ENCODE measurements around the gene MT2A. TPM values are rescaled to one million over a fixed set of nuclear protein-coding genes. Genes with fewer than 3 reads are reported as not detected.
A peak's percentile ranks its signal among the peaks of the same experiment; 100 is the strongest.

Gene MT2A
- total RNA-seq, 1 experiment from 2014 or later, result 683 TPM

DNA sequence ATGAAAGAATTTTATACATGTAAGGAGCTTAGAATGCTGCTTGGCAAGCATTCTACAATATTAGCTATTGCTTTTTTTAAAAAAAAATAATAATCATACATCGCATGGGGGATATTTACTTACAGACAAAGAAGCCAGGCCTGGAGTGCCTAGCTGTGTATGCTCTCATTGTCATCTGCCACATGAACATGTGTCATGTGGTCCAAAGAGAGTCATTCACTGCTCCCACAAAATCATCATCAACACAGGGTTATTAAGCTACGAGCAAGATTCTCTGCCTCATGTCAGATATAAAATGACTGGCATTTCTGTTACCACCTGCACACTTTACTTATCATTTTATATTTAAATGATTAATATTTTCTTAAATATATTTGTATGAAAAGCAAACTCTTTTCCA, 15.3 kb downstream of the MT2A start:
- ChIA-PET POLR2A (ENCODE audit: unreplicated experiment) (no interaction called here), CTCF (no interaction called here)
- intact Hi-C loops (cut with micrococcal nuclease), result no loop called here

DNA sequence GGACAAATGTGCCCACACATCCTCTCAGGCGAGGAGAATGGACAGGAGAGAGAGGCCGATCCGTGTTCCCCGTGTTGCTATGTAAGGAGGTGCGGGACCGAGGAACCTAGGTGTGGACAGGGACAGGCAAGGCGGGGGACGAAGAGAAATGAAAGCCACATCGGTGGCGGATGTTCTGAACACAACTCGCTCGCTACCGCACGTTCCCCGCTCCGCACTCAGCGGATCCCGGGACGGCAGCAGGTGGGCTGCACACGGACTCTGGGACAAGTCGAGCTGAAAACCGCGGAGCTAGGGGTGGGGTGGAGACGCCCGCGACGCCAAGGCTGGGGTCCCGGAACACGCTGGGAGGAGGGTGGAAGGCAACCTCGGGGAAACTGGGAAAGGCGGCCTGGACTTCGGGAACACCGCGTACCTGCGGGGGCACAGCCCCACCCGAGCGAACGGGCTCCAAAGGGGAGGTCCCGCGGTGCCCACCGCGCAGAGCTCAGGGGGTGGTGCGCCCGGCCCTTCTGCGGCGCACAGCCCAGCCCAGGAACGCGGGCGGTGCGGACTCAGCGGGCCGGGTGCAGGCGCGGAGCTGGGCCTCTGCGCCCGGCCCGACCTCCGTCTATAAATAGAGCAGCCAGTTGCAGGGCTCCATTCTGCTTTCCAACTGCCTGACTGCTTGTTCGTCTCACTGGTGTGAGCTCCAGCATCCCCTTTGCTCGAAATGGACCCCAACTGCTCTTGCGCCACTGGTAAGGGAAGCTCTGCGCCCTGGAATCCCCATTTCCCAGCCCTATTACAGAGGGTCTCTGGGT, 17.0 kb downstream of the MT2A start, which contains the start of gene MT1E:
Gene MT1E (plus strand): TSS at position 642 of the 803 bp plus-strand sequence. CDS start 71 bp downstream, at position 713.
- DNase-seq, result no peak
- ATAC-seq, result no peak
- no peaks in the 10 kb centered on the region for H3K27me3 ChIP-seq (ENCODE audit: low read length)
- intact Hi-C loops (cut with micrococcal nuclease), result no loop called here
- no TSS peak for BruUV-seq (replicated peaks)
- H3F3A ChIP-seq (ENCODE audit: low read length, unreplicated experiment), result no peaks in the 10 kb centered on the region
- 0 out of 2 replicates have a peak within 1 kb of the TSS, but pooled peaks have one; percentile 72 for H3K4me2 ChIP-seq (ENCODE audit: low read length)
- H3K4me3 ChIP-seq (ENCODE audit: low read length), result no peak within 1 kb of the TSS
- no peaks in the 10 kb centered on the region for H3K9me3 ChIP-seq (ENCODE audit: low read length)
- H3K36me3 ChIP-seq (ENCODE audit: low read depth, low read length), result no peaks in the 10 kb centered on the region
- ChIA-PET POLR2A (ENCODE audit: unreplicated experiment) (no interaction called here), CTCF (no interaction called here)
- H3K9ac ChIP-seq (ENCODE audit: low read length), result no peak within 1 kb of the TSS
- TF ChIP-seq, protein P1, sequence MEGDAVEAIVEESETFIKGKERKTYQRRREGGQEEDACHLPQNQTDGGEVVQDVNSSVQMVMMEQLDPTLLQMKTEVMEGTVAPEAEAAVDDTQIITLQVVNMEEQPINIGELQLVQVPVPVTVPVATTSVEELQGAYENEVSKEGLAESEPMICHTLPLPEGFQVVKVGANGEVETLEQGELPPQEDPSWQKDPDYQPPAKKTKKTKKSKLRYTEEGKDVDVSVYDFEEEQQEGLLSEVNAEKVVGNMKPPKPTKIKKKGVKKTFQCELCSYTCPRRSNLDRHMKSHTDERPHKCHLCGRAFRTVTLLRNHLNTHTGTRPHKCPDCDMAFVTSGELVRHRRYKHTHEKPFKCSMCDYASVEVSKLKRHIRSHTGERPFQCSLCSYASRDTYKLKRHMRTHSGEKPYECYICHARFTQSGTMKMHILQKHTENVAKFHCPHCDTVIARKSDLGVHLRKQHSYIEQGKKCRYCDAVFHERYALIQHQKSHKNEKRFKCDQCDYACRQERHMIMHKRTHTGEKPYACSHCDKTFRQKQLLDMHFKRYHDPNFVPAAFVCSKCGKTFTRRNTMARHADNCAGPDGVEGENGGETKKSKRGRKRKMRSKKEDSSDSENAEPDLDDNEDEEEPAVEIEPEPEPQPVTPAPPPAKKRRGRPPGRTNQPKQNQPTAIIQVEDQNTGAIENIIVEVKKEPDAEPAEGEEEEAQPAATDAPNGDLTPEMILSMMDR (conservative IDR thresholded peaks at IDR 0.05; ENCODE audit: low read depth, low read length), result no peak
- no peak for TF ChIP-seq EZH2phosphoT487 (IDR thresholded peaks at IDR 0.05; ENCODE audit: borderline replicate concordance, low read length)
- TF ChIP-seq EZH2 (IDR thresholded peaks at IDR 0.05; ENCODE audit: low read length, unreplicated experiment), result no peak
- no peak within 1 kb of the TSS for H3K27ac ChIP-seq (ENCODE audit: low read length)
- H3K4me1 ChIP-seq (ENCODE audit: insufficient read depth, low read length), result peaks cover 9% of the 10 kb centered on the region
- H2AFZ ChIP-seq (ENCODE audit: low read length), result no peak within 1 kb of the TSS
- H3K9me2 ChIP-seq (replicated peaks; ENCODE audit: low read length), result no peaks in the 10 kb centered on the region
- H3K79me2 ChIP-seq (ENCODE audit: low read length), result no peaks in the 10 kb centered on the region
- no peaks in the 10 kb centered on the region for H4K20me1 ChIP-seq (ENCODE audit: low read length)

More for the DNA sequence above, 15.3 kb downstream of the MT2A start:
- peaks cover 9% of the 10 kb centered on the region for H3K4me1 ChIP-seq (ENCODE audit: insufficient read depth, low read length)
- no peaks in the 10 kb centered on the region for H3K36me3 ChIP-seq (ENCODE audit: low read depth, low read length)
- H3K9me2 ChIP-seq (replicated peaks; ENCODE audit: low read length), result no peaks in the 10 kb centered on the region
- H3F3A ChIP-seq (ENCODE audit: low read length, unreplicated experiment), result no peaks in the 10 kb centered on the region
- no TSS peak for BruUV-seq (replicated peaks)
- H3K4me2 ChIP-seq (ENCODE audit: low read length), result no peak overlapping the region
- H2AFZ ChIP-seq (ENCODE audit: low read length), result no peak overlapping the region
- H3K4me3 ChIP-seq (ENCODE audit: low read length), result no peak overlapping the region
- no peak overlapping the region for H3K27ac ChIP-seq (ENCODE audit: low read length)
- ATAC-seq, result no peak
- TF ChIP-seq, protein P1 (conservative IDR thresholded peaks at IDR 0.05; ENCODE audit: low read depth, low read length), result no peak
- TF ChIP-seq EZH2phosphoT487 (IDR thresholded peaks at IDR 0.05; ENCODE audit: borderline replicate concordance, low read length), result no peak
- TF ChIP-seq EZH2 (IDR thresholded peaks at IDR 0.05; ENCODE audit: low read length, unreplicated experiment), result no peak
- H3K9ac ChIP-seq (ENCODE audit: low read length), result no peak overlapping the region
- H3K9me3 ChIP-seq (ENCODE audit: low read length), result no peaks in the 10 kb centered on the region
- no peaks in the 10 kb centered on the region for H4K20me1 ChIP-seq (ENCODE audit: low read length)
- no peaks in the 10 kb centered on the region for H3K79me2 ChIP-seq (ENCODE audit: low read length)
- DNase-seq, result no peak
- no peaks in the 10 kb centered on the region for H3K27me3 ChIP-seq (ENCODE audit: low read length)
